ENCODE measurements around the gene ACOT12.
"Not testable (repeated sequence)": the region's sequence is repeated elsewhere in the genome, so short reads cannot be mapped to it uniquely, and the experiment has no call there.

Gene ACOT12

GRCh38 chr5:81398741-81399140 lies 4.8 kb upstream of the ACOT12 start:
- no peak for DNase-seq

GRCh38 chr5:81397176-81397575 lies 3.2 kb upstream of the ACOT12 start:
- DNase-seq, result peak; percentile 62

GRCh38 chr5:81395262-81395661 lies 1.3 kb upstream of the ACOT12 start:
- DNase-seq, result no peak

- no peak for DNase-seq
Measured at GRCh38 chr5:81393430-81393782, 528 bp downstream of the ACOT12 start.

- no peak for DNase-seq
Measured at GRCh38 chr5:81389025-81389424, 4.9 kb downstream of the ACOT12 start.

GRCh38 chr5:81388169-81388568 lies 5.8 kb downstream of the ACOT12 start:
- DNase-seq, result no peak

GRCh38 chr5:81383867-81384266 lies 10.1 kb downstream of the ACOT12 start:
- DNase-seq, result no peak

- DNase-seq, result no peak
Measured at GRCh38 chr5:81371354-81371876, 22.5 kb downstream of the ACOT12 start.

- DNase-seq, result no peak
Measured at GRCh38 chr5:81370912-81371311, 23.0 kb downstream of the ACOT12 start.

GRCh38 chr5:81365541-81365940 lies 28.4 kb downstream of the ACOT12 start:
- DNase-seq, result no peak

GRCh38 chr5:81363093-81363871 lies 30.7 kb downstream of the ACOT12 start:
- DNase-seq, result no peak

- DNase-seq, result no peak
Measured at GRCh38 chr5:81361600-81361999, 32.3 kb downstream of the ACOT12 start.

- DNase-seq, result no peak
Measured at GRCh38 chr5:81360640-81361039, 33.3 kb downstream of the ACOT12 start.

- no peak for DNase-seq
Measured at GRCh38 chr5:81359881-81360280, 34.1 kb downstream of the ACOT12 start.

- no peak for DNase-seq
Measured at GRCh38 chr5:81359108-81359507, 34.8 kb downstream of the ACOT12 start.

GRCh38 chr5:81355291-81356251 lies 38.4 kb downstream of the ACOT12 start:
- no peak for DNase-seq

GRCh38 chr5:81354093-81354492 lies 39.8 kb downstream of the ACOT12 start:
- no peak for DNase-seq

GRCh38 chr5:81353189-81353588 lies 40.7 kb downstream of the ACOT12 start:
- DNase-seq, result no peak

- DNase-seq, result no peak
Measured at GRCh38 chr5:81350507-81350906, 43.4 kb downstream of the ACOT12 start.

- DNase-seq, result no peak
Measured at GRCh38 chr5:81349161-81349560, 44.8 kb downstream of the ACOT12 start.

GRCh38 chr5:81345411-81346003 lies 48.4 kb downstream of the ACOT12 start:
- no peak for DNase-seq

GRCh38 chr5:81344736-81345135 lies 49.2 kb downstream of the ACOT12 start:
- no peak for DNase-seq

GRCh38 chr5:81338213-81338612 lies 55.7 kb downstream of the ACOT12 start:
- not testable (repeated sequence) for DNase-seq

Measured in HCEC 1CT (cell line).